K562 (cell line): ENCODE data around the gene SERPIND1. TPM values are rescaled to one million over a fixed set of nuclear protein-coding genes. Genes with fewer than 3 reads are reported as not detected.

Experiments
- ATAC-seq: fragments of 200-7000 bp; cut with Tn5 transposase; 3 replicates; pipeline ENCODE4 v1.9.1; 2020; ENCODE audit warnings: moderate library complexity
- BruUV-seq: library from RNA; stranded (reverse); fragments of 400-500 nt; replicated peaks from 2 replicates; lab custom pipeline; 2021; lab: Mats Ljungman, UMichigan
- CTCF ChIA-PET: fragments of 300-600 bp; formaldehyde crosslinking; extraction: SDS; loops from one replicate; lab custom pipeline; 2021; ENCODE audit warnings: low intra/inter-chr PET ratio; lab: Yijun Ruan, JAX
- POLR2A ChIA-PET: fragments of 300-600, 350-650 bp; sonication (Branson Sonifier 250); formaldehyde crosslinking; extraction: SDS; loops from one replicate; lab custom pipeline; 2021; ENCODE audit warnings: antibody characterized with exemption, inconsistent platforms; lab: Yijun Ruan, JAX
- DNase-seq, 4 experiments: peaks; one replicate each; pipeline versions ENCODE4 v3.0.0 to v3.0.0-alpha.2; 2011 to 2018; ENCODE audit warnings: low spot score in 3 of 4, mixed read lengths in 3 of 4; ENCODE audit errors: extremely low read depth in 1 of 4
- FAIRE-seq: peaks from 2 replicates; lab custom pipeline; 2011; peaks lifted over from hg19 to GRCh38; lab: Jason Lieb, UNC
- H2AFZ ChIP-seq: 2 replicates; pipeline ENCODE4 v1.6.0; 2011; ENCODE audit warnings: low read depth, low read length, control low read depth, inconsistent platforms
- H3K27ac ChIP-seq: fragments of 200-600 bp; 3 replicates; pipeline ENCODE4 v1.8.0; 2011; ENCODE audit warnings: low read depth, mild to moderate bottlenecking, control low read depth, inconsistent platforms, low read length, moderate library complexity, mixed read lengths; ENCODE audit errors: extremely low read depth
- H3K27me3 ChIP-seq, 2 experiments: fragments of 300-600 bp in 1 of 2; 2 replicates in 1 of 2; 3 replicates in 1 of 2; pipeline versions ENCODE4 v1.6.0 to v1.8.0; 2011; ENCODE audit warnings: inconsistent platforms in 2 of 2, low read length in 2 of 2, mild to moderate bottlenecking in 1 of 2, mixed read lengths in 1 of 2, moderate library complexity in 1 of 2; ENCODE audit not compliant: control insufficient read depth in 2 of 2, insufficient read depth in 2 of 2
- H3K36me3 ChIP-seq: fragments of 300-600 bp; 3 replicates; pipeline ENCODE4 v1.8.0; 2011; ENCODE audit warnings: mild to moderate bottlenecking, low read length, inconsistent platforms; ENCODE audit not compliant: control insufficient read depth, insufficient read depth
- H3K4me1 ChIP-seq, 2 experiments: fragments of 200-600 bp in 1 of 2; replicated peaks in 1 of 2; 2 replicates in 1 of 2; 3 replicates in 1 of 2; pipeline versions ENCODE4 v1.5.1 to v1.8.0; 2011; ENCODE audit warnings: inconsistent platforms in 2 of 2, low read length in 2 of 2, mild to moderate bottlenecking in 1 of 2, mixed read lengths in 1 of 2, moderate library complexity in 1 of 2; ENCODE audit not compliant: control insufficient read depth in 2 of 2, insufficient read depth in 2 of 2
- H3K4me2 ChIP-seq: 2 replicates; pipeline ENCODE4 v1.6.1; 2011; ENCODE audit warnings: low read length, control low read depth, inconsistent platforms, mixed read lengths; ENCODE audit not compliant: insufficient read depth
- H3K4me3 ChIP-seq: fragments of 200-600 bp; sonication (generic), shearing (Covaris generic); 2 replicates; pipeline ENCODE4 v1.5.1; 2016; ENCODE audit warnings: control low read depth, inconsistent platforms
- H3K79me2 ChIP-seq: fragments of 200-600 bp; 3 replicates; pipeline ENCODE4 v1.8.0; 2011; ENCODE audit warnings: low read length, inconsistent platforms; ENCODE audit not compliant: control insufficient read depth, insufficient read depth
- H3K9ac ChIP-seq, 2 experiments: 2 replicates each; pipeline versions ENCODE4 v1.6.0 to v1.6.1; 2011; ENCODE audit warnings: low read depth in 2 of 2, low read length in 2 of 2, control low read depth in 1 of 2, inconsistent platforms in 1 of 2, mild to moderate bottlenecking in 1 of 2, mixed read lengths in 1 of 2; ENCODE audit not compliant: insufficient read depth in 1 of 2
- H3K9me1 ChIP-seq: one replicate; pipeline ENCODE4 v1.6.0; 2011; ENCODE audit warnings: inconsistent platforms, mild to moderate bottlenecking, low read length, moderate library complexity; ENCODE audit not compliant: control insufficient read depth, insufficient read depth
- H3K9me3 ChIP-seq: replicated peaks from 2 replicates; pipeline ENCODE4 v1.5.1; 2011; ENCODE audit warnings: low read depth, low read length, inconsistent platforms; ENCODE audit not compliant: control insufficient read depth, insufficient read depth
- H4K20me1 ChIP-seq: replicated peaks from 2 replicates; pipeline ENCODE4 v1.6.1; 2011; ENCODE audit warnings: low read length, inconsistent platforms, mixed read lengths; ENCODE audit not compliant: control insufficient read depth, insufficient read depth
- ARNT ChIP-seq, 2 experiments: fragments of 450-650 bp; IDR thresholded peaks; 2 replicates each; pipeline ENCODE4 v1.6.1; 2016; ENCODE audit warnings: mild to moderate bottlenecking in 1 of 2
- CSDE1 ChIP-seq, 2 experiments: fragments of 450-650 bp; IDR thresholded peaks; 2 replicates each; pipeline ENCODE4 v1.6.1; 2016; ENCODE audit warnings: mild to moderate bottlenecking in 1 of 2
- MCM5 ChIP-seq: fragments of 450-650 bp; IDR thresholded peaks from 2 replicates; pipeline ENCODE4 v1.6.1; 2016; ENCODE audit warnings: low read depth
- SMAD3 ChIP-seq: fragments of 450-650 bp; formaldehyde crosslinking; conservative IDR thresholded peaks from 2 replicates; pipeline ENCODE4 v1.4.0; 2020; ENCODE audit warnings: mild to moderate bottlenecking
- SP1 ChIP-seq: sonication (generic); formaldehyde crosslinking; IDR thresholded peaks from 2 replicates; pipeline ENCODE4 v1.8.1; 2022; ENCODE audit warnings: mild to moderate bottlenecking, missing genetic modification reagents
- ZNF174 ChIP-seq: fragments of 250-450 bp; sonication (Bioruptor Pico); IDR thresholded peaks from 2 replicates; pipeline ENCODE4 v1.4.0; 2020; ENCODE audit warnings: mild to moderate bottlenecking
- WGBS: fragments of 100-300 bp; shearing (Covaris generic); methylation state at CpG from one replicate; pipeline ENCODE4 v1.1.6; 2016; ENCODE audit warnings: low coverage, mixed read lengths; ENCODE audit not compliant: insufficient coverage; ENCODE audit errors: missing lambda C conversion rate; 5-methylcytosine and 5-hydroxymethylcytosine counted together
- in situ Hi-C: fragments of 300-500 bp; cut with MboI; formaldehyde crosslinking; loops from 4 replicates; pipeline ENCODE4 v1.15.0; 2018; ENCODE audit warnings: inconsistent platforms, mixed read lengths
- intact Hi-C: fragments of 100-400 bp; cut with micrococcal nuclease; formaldehyde crosslinking; loops from 2 replicates; pipeline ENCODE4 v1.14.2; 2022
- polyA plus RNA-seq, 8 experiments: library from polyadenylated mRNA; depleted of rRNA in 4 of 8; stranded (reverse) in 5 of 8; unstranded in 3 of 8; fragments of >200 nt; fragmentation: Nextera tagmentation in 2 of 8; fragmentation: Illumina TruSeq in 1 of 8; extraction: Ambion mirVana in 2 of 8; extraction: Trizol in 1 of 8; gene quantifications; 2 replicates each; pipeline versions ENCODE4 v1.2.1 to v1.2.3, GENCODE V29; 2011 to 2014; ENCODE audit warnings: inconsistent platforms in 1 of 8, missing spikeins in 1 of 8
- total RNA-seq, 7 experiments: library from RNA; depleted of rRNA in 6 of 7; stranded (reverse); fragments of >200 nt in 6 of 7; fragmentation: Illumina TruSeq in 2 of 7; extraction: Trizol in 2 of 7; gene quantifications; 2 replicates each; pipeline versions ENCODE4 v1.2.1 to v1.2.3, GENCODE V29; 2011 to 2021; ENCODE audit warnings: low replicate concordance in 1 of 7
- TF ChIP-seq, protein P1 (sequence below), 2 experiments: fragments of 450-650 bp in 1 of 2; sonication (generic) in 1 of 2; formaldehyde crosslinking in 1 of 2; IDR thresholded peaks in 1 of 2; conservative IDR thresholded peaks in 1 of 2; 2 replicates each; pipeline versions ENCODE4 v1.6.1 to v1.8.1; 2016 to 2023; ENCODE audit warnings: mild to moderate bottlenecking in 2 of 2, moderate library complexity in 2 of 2, inconsistent platforms in 1 of 2, missing genetic modification reagents in 1 of 2

Gene SERPIND1
- total and polyA plus RNA-seq, 9 of the 15 experiments (the other 6 are each of a cell fraction or from before 2014, with no cell fraction given) = 0.04 to 0.11 (median 0.09) TPM; not detected in 6

DNA sequence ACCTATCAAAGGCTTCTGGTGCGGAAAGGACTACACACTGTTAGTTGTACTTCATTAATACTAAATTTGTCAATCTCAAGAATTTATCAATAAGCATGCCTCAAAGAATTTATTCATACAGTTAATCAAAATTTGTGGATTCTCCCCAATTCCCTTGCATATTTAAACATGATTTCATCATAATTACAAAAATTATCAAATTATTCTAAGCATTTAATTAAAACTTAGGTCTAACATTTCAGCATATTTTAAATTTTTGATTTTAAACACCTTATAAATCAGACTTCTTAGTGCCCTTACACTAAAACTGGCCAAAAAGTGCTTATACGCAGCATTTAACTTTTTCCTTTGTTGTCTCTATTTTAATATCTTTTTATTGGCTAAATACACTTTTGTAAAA, 13.8 kb upstream of the SERPIND1 start (continued):
- TF ChIP-seq, protein P1, sequence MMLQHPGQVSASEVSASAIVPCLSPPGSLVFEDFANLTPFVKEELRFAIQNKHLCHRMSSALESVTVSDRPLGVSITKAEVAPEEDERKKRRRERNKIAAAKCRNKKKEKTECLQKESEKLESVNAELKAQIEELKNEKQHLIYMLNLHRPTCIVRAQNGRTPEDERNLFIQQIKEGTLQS (IDR thresholded peaks at IDR 0.05) = peak; percentile 65
- TF ChIP-seq, protein P1 (CRISPR knock-in tag; conservative IDR thresholded peaks at IDR 0.05) = no peak
- TF ChIP-seq, all 486 proteins: peak for 6

DNA sequence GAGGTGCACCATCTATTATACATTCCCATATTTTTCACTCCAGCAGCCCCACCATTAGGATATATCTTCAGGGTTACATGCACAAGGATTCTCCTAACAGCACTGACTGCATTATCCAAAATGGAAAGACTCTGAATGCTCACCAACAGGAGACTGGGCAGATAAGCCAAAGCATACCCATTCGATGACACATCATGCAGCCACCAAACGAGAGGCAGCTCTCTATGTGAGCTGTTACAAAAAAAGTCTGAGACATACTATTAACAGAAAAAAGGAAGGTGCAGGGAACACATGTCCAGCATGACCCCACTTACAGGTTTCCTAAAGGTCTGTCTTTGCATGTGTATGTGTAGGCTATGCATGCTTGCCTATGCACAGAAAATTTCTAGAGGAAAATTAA, 12.4 kb upstream of the SERPIND1 start:
- H3K4me2 ChIP-seq = no peak overlapping the region
- WGBS = 63% methylated on average over 2 of the region's 2 CpGs
- ATAC-seq (no peak), FAIRE-seq (no peak), DNase-seq (no peak)
- no peak for TF ChIP-seq CSDE1 (IDR thresholded peaks at IDR 0.05)
- peak; percentile 29; the same call in 1 of the 2 replicates for TF ChIP-seq SP1
- TF ChIP-seq ARNT (IDR thresholded peaks at IDR 0.05) = no peak
- 0 out of 2 replicates have a peak, but pooled peaks have one; percentile 1 for TF ChIP-seq SMAD3 (CRISPR knock-in tag)
- TF ChIP-seq MCM5 = no peak
- no peak for TF ChIP-seq ZNF174
- ChIA-PET POLR2A (interaction anchor here (0.5 to 3.3 kb wide), 14 partner anchors 10 to 801 kb away, joined by 3 to 24 read pairs (median 4); partner anchors contain the start of gene SERPIND1), CTCF (interaction anchor here (1.0 kb wide), 1 partner anchor 21 kb away, joined by 4 read pairs; no protein-coding TSS in a partner anchor)
- no TSS peak for BruUV-seq
- H3K4me3 ChIP-seq = no peak overlapping the region
- intact Hi-C loops (loop anchor here (5.0 kb wide), 1 partner anchor 39 kb away; no protein-coding TSS in a partner anchor), in situ Hi-C loops (no loop called here)
- no peaks in the 10 kb centered on the region for H3K4me1 ChIP-seq
- H3K27ac ChIP-seq = no peak overlapping the region
- no peak overlapping the region for H3K9ac ChIP-seq
- H3K79me2 ChIP-seq = no peaks in the 10 kb centered on the region
- H3K36me3 ChIP-seq = peaks cover 61% of the 10 kb centered on the region
- H4K20me1 ChIP-seq = no peaks in the 10 kb centered on the region; the same call in 1 of the 2 replicates
- no peaks in the 10 kb centered on the region for H3K27me3 ChIP-seq
- no peak overlapping the region for H2AFZ ChIP-seq
- H3K9me3 ChIP-seq = no peaks in the 10 kb centered on the region
- H3K9me1 ChIP-seq = peaks cover 8% of the 10 kb centered on the region
